Peyer's patch (tissue), 4 donors: ENCODE data around the gene BRCA2.

ENCODE experiments used
- POLR2A ChIP-seq, 2 donors: fragments of 450-650 bp; IDR thresholded peaks; one replicate each; pipeline ENCODE4 v1.5.1; 2017; ENCODE audit warnings: antibody characterized with exemption in 2 of 2, mild to moderate bottlenecking in 2 of 2, moderate library complexity in 2 of 2
- TF ChIP-seq, protein P1 (sequence below), 6 experiments: fragments of 450-650 bp in 4 of 6; fragments of 200-600 bp in 2 of 6; sonication (generic) in 1 of 6; IDR thresholded peaks; one replicate each; pipeline ENCODE4 v1.5.1; 2017 to 2019; ENCODE audit warnings: antibody characterized with exemption in 6 of 6, mild to moderate bottlenecking in 3 of 6, moderate library complexity in 1 of 6

DNA sequence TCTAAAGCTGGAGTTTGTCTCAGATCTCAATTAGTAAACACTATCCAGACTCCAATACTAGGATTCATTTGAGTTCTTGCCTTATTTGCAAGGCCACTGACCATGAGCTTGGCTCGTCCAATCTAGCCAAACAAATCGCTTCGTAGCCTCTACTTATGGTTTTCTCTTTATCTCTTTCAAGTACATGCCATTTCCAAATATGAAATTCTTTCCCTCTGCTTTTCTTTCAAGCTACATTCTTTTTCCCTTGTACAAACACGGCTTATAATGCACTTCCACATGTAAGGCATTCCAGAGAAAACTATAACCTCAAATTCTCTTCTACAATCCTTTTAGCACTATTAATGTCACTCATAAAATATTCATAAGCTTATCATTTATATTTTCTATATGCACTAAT, 123.6 kb downstream of the BRCA2 start:
- TF ChIP-seq, protein P1, sequence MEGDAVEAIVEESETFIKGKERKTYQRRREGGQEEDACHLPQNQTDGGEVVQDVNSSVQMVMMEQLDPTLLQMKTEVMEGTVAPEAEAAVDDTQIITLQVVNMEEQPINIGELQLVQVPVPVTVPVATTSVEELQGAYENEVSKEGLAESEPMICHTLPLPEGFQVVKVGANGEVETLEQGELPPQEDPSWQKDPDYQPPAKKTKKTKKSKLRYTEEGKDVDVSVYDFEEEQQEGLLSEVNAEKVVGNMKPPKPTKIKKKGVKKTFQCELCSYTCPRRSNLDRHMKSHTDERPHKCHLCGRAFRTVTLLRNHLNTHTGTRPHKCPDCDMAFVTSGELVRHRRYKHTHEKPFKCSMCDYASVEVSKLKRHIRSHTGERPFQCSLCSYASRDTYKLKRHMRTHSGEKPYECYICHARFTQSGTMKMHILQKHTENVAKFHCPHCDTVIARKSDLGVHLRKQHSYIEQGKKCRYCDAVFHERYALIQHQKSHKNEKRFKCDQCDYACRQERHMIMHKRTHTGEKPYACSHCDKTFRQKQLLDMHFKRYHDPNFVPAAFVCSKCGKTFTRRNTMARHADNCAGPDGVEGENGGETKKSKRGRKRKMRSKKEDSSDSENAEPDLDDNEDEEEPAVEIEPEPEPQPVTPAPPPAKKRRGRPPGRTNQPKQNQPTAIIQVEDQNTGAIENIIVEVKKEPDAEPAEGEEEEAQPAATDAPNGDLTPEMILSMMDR (IDR thresholded peaks at IDR 0.05) = no peak
- no peak for TF ChIP-seq POLR2A (IDR thresholded peaks at IDR 0.05)
